ENCODE measurements around the gene FABP7.

FABP7 gene

GRCh38 chr6:122778985-122779661 lies 393 bp upstream of the FABP7 start:
- ATAC-seq, result no peak
- TF ChIP-seq ZNF70 (CRISPR knock-in tag; IDR thresholded peaks at IDR 0.05), result no peak
- no peak for TF ChIP-seq PATZ1 (CRISPR knock-in tag; IDR thresholded peaks at IDR 0.05; ENCODE audit: borderline replicate concordance)
- TF ChIP-seq ZFP3 (CRISPR knock-in tag; IDR thresholded peaks at IDR 0.05), result no peak
- no peak for TF ChIP-seq POU6F1 (CRISPR knock-in tag; IDR thresholded peaks at IDR 0.05; ENCODE audit: borderline replicate concordance, low read depth)
- no peak for TF ChIP-seq BACH2 (CRISPR knock-in tag; IDR thresholded peaks at IDR 0.05; ENCODE audit: borderline replicate concordance)
- TF ChIP-seq PPARA (CRISPR knock-in tag; IDR thresholded peaks at IDR 0.05; ENCODE audit: borderline replicate concordance), result no peak
- no peak for TF ChIP-seq ZFP30 (CRISPR knock-in tag; IDR thresholded peaks at IDR 0.05)
- TF ChIP-seq CSRNP3 (CRISPR knock-in tag; IDR thresholded peaks at IDR 0.05), result no peak
- TF ChIP-seq ISL1 (CRISPR knock-in tag; IDR thresholded peaks at IDR 0.05), result no peak
- no peak for TF ChIP-seq ZNF565 (CRISPR knock-in tag; conservative IDR thresholded peaks at IDR 0.05; ENCODE audit: low read depth)

GRCh38 chr6:122780114-122780513 lies 598 bp downstream of the FABP7 start:
- ATAC-seq, result no peak

GRCh38 chr6:122781716-122782115 lies 2.2 kb downstream of the FABP7 start:
- TF ChIP-seq RARB (CRISPR knock-in tag; IDR thresholded peaks at IDR 0.05) (no peak), ISL1 (CRISPR knock-in tag; IDR thresholded peaks at IDR 0.05) (no peak), POU6F1 (CRISPR knock-in tag; IDR thresholded peaks at IDR 0.05; ENCODE audit: borderline replicate concordance, low read depth) (no peak), CSDC2 (CRISPR knock-in tag; IDR thresholded peaks at IDR 0.05) (no peak), OSR1 (CRISPR knock-in tag; IDR thresholded peaks at IDR 0.05) (no peak), PPARA (CRISPR knock-in tag; IDR thresholded peaks at IDR 0.05; ENCODE audit: borderline replicate concordance) (no peak), SNAI2 (CRISPR knock-in tag; IDR thresholded peaks at IDR 0.05) (no peak), TCF4 (CRISPR knock-in tag; IDR thresholded peaks at IDR 0.05; ENCODE audit: borderline replicate concordance) (no peak), TSHZ2 (CRISPR knock-in tag; IDR thresholded peaks at IDR 0.05) (no peak)
- ATAC-seq, result no peak

More at GRCh38 chr6:122780114-122780513, 598 bp downstream of the FABP7 start:
- no peak for TF ChIP-seq OSR1 (CRISPR knock-in tag; IDR thresholded peaks at IDR 0.05)

GRCh38 chr6:122783401-122783800 lies 3.9 kb downstream of the FABP7 start:
- TF ChIP-seq CSRNP3 (CRISPR knock-in tag; IDR thresholded peaks at IDR 0.05), result no peak
- no peak for TF ChIP-seq TOX (CRISPR knock-in tag; IDR thresholded peaks at IDR 0.05; ENCODE audit: borderline replicate concordance)
- TF ChIP-seq ISL1 (CRISPR knock-in tag; IDR thresholded peaks at IDR 0.05), result no peak

More at GRCh38 chr6:122783401-122783800, 3.9 kb downstream of the FABP7 start:
- ATAC-seq, result no peak
